KMS-11 (cell line): ENCODE data around the gene OSBP.

ENCODE experiments used
- H2AFZ ChIP-seq: fragments of 200-600 bp; sonication (generic); 2 replicates; pipeline ENCODE4 v1.6.1; 2016; ENCODE audit warnings: antibody characterized with exemption, mixed run types, low read depth
- H3K27ac ChIP-seq: fragments of 200-600 bp; sonication (generic); 2 replicates; pipeline ENCODE4 v1.6.1; 2016; ENCODE audit warnings: mild to moderate bottlenecking, mixed run types
- H3K27me3 ChIP-seq: fragments of 200-600 bp; sonication (generic); 2 replicates; pipeline ENCODE4 v1.6.1; 2017; ENCODE audit warnings: mild to moderate bottlenecking, low read depth, mixed run types, moderate library complexity; ENCODE audit not compliant: insufficient read depth
- H3K36me3 ChIP-seq: fragments of 200-600 bp; sonication (generic); 2 replicates; pipeline ENCODE4 v1.6.1; 2017; ENCODE audit warnings: mild to moderate bottlenecking, mixed run types; ENCODE audit not compliant: insufficient read depth
- H3K4me1 ChIP-seq: fragments of 200-600 bp; sonication (generic); 2 replicates; pipeline ENCODE4 v1.6.1; 2016; ENCODE audit warnings: mild to moderate bottlenecking, low read depth, mixed run types; ENCODE audit not compliant: poor library complexity, severe bottlenecking
- H3K4me2 ChIP-seq: fragments of 200-600 bp; sonication (generic); 2 replicates; pipeline ENCODE4 v1.7.0; 2016; ENCODE audit warnings: mild to moderate bottlenecking, mixed run types
- H3K4me3 ChIP-seq: fragments of 200-600 bp; sonication (generic); IDR thresholded peaks from 2 replicates; pipeline ENCODE4 v1.6.1; 2017; ENCODE audit warnings: low read depth, low read length, mixed read lengths; ENCODE audit not compliant: insufficient read depth
- H3K79me2 ChIP-seq: fragments of 200-600 bp; sonication (generic); 2 replicates; pipeline ENCODE4 v1.6.1; 2016; ENCODE audit warnings: low read depth, mixed run types; ENCODE audit not compliant: insufficient read depth
- H3K9ac ChIP-seq: fragments of 200-600 bp; sonication (generic); 2 replicates; pipeline ENCODE4 v1.6.1; 2016; ENCODE audit warnings: mild to moderate bottlenecking, mixed run types
- H4K20me1 ChIP-seq: fragments of 200-600 bp; sonication (generic); 2 replicates; pipeline ENCODE4 v1.6.1; 2016; ENCODE audit warnings: mild to moderate bottlenecking, mixed run types; ENCODE audit not compliant: insufficient read depth
- CTCF ChIP-seq: fragments of 200-600 bp; sonication (generic); conservative IDR thresholded peaks from 2 replicates; pipeline ENCODE4 v1.6.1; 2017; ENCODE audit warnings: low read depth, mild to moderate bottlenecking, antibody characterized with exemption, low read length, moderate library complexity, mixed read lengths

The OSBP gene

GRCh38 chr11:59552844-59553243, 62.7 kb downstream of the OSBP start:
- Histone ChIP-seq H3K27ac (no peak overlapping the region), H3K79me2 (no peaks in the 10 kb centered on the region), H3K4me3 (no peak overlapping the region), H3K4me1 (peaks cover 24% of the 10 kb centered on the region), H3K36me3 (no peaks in the 10 kb centered on the region), H3K4me2 (no peak overlapping the region; the same call in 1 of the 2 replicates), H4K20me1 (no peaks in the 10 kb centered on the region), H3K27me3 (no peaks in the 10 kb centered on the region), H3K9ac (no peak overlapping the region), H2AFZ (no peak overlapping the region)
- TF ChIP-seq CTCF = no peak

GRCh38 chr11:59551659-59552521, 63.7 kb downstream of the OSBP start:
- H3K27me3 ChIP-seq = no peaks in the 10 kb centered on the region
- peak overlapping the region; percentile 82; the same call in 1 of the 2 replicates for H3K27ac ChIP-seq
- no peaks in the 10 kb centered on the region for H3K36me3 ChIP-seq
- H3K9ac ChIP-seq = peak overlapping the region; percentile 61; the same call in 1 of the 2 replicates
- H3K4me3 ChIP-seq = no peak overlapping the region
- H2AFZ ChIP-seq = peak overlapping the region; percentile 35; the same call in 1 of the 2 replicates
- TF ChIP-seq CTCF = no peak
- H3K4me2 ChIP-seq = peak overlapping the region; percentile 55
- no peaks in the 10 kb centered on the region for H4K20me1 ChIP-seq
- peaks cover 27% of the 10 kb centered on the region for H3K4me1 ChIP-seq
- H3K79me2 ChIP-seq = no peaks in the 10 kb centered on the region

DNA sequence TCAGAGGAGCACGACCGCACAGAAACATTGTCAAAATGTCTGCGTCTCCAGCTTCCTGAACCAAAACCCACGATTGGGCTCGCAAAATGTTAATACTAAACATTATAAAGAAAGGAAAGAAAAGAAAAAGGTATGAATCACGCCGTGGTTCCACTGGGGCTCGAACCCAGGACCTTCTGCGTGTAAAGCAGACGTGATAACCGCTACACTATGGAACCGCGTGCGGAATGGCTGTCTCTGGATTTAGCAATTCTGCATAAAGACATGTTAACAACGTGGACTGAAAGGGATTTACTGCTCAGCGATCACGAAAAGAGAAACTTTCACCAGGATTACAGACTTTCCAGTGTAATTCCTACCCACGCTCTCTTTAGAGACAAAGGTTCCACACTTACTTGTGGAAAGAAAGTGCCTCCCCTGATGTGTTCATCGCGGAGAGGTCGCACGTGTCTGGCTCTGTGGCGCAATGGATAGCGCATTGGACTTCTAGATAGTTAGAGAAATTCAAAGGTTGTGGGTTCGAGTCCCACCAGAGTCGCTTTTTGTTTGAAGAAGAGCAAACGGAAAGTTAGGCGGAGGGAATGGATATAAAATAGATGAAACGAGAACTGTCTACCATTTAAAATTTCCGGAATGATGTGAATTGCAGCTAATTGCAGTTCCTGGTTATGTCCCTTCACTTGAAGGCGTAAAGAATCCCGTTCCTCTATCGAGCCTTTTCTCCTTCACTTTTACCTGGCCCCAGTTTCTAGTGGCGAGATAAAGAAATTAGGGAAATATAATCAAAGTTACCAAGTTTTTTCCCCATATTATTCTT, 64.5 kb downstream of the OSBP start:
- H3K27me3 ChIP-seq = no peaks in the 10 kb centered on the region
- H3K36me3 ChIP-seq = no peaks in the 10 kb centered on the region
- peak overlapping the region; percentile 82 for H3K27ac ChIP-seq
- peak overlapping the region; percentile 35; the same call in 1 of the 2 replicates for H2AFZ ChIP-seq
- H3K4me3 ChIP-seq = no peak overlapping the region
- H3K4me1 ChIP-seq = peaks cover 22% of the 10 kb centered on the region
- TF ChIP-seq CTCF = no peak
- peak overlapping the region; percentile 55 for H3K4me2 ChIP-seq
- H3K79me2 ChIP-seq = no peaks in the 10 kb centered on the region
- peak overlapping the region; percentile 61 for H3K9ac ChIP-seq
- no peaks in the 10 kb centered on the region for H4K20me1 ChIP-seq

DNA sequence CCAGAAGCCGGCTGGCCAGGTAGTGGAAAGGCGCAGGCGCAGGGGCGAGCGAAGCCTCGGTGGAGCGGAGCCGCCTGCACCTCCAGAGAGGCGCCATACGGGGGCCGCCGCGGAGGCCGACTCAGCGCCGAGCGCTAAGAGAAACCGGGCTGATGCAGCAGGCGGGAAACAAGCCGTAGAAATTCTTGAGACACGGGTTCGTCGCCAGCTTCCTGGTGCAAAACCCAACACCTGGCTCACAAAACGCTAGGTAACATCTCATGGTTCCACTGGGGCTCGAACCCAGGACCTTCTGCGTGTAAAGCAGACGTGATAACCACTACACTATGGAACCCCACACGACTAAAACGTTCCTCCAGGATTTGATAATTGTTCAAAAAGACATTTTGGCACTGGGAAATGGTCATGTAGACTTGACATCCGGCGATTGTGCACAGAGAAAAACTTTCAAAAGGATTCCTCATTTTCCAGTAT, 65.2 kb downstream of the OSBP start:
- H3K4me3 ChIP-seq = no peak overlapping the region
- TF ChIP-seq CTCF = 0 out of 2 replicates have a peak, but pooled peaks have one; percentile 27
- H4K20me1 ChIP-seq = no peaks in the 10 kb centered on the region
- H3K27me3 ChIP-seq = no peaks in the 10 kb centered on the region
- H3K4me2 ChIP-seq = peak overlapping the region; percentile 94
- H3K4me1 ChIP-seq = peaks cover 22% of the 10 kb centered on the region
- peak overlapping the region; percentile 82 for H3K27ac ChIP-seq
- peak overlapping the region; percentile 66 for H2AFZ ChIP-seq
- H3K9ac ChIP-seq = peak overlapping the region; percentile 61; the same call in 1 of the 2 replicates
- H3K36me3 ChIP-seq = no peaks in the 10 kb centered on the region
- no peaks in the 10 kb centered on the region for H3K79me2 ChIP-seq
